GM18499 (cell line): ENCODE data around the gene OXSR1.
"Not testable (repeated sequence)": the region's sequence is repeated elsewhere in the genome, so short reads cannot be mapped to it uniquely, and the experiment has no call there.

Experiments
- ATAC-seq: cut with Tn5 transposase; IDR thresholded peaks from one replicate; pipeline ENCODE4 v1.9.1; 2021; ENCODE audit warnings: moderate number of reproducible peaks; ENCODE audit not compliant: insufficient read depth, unreplicated experiment

OXSR1 gene

DNA sequence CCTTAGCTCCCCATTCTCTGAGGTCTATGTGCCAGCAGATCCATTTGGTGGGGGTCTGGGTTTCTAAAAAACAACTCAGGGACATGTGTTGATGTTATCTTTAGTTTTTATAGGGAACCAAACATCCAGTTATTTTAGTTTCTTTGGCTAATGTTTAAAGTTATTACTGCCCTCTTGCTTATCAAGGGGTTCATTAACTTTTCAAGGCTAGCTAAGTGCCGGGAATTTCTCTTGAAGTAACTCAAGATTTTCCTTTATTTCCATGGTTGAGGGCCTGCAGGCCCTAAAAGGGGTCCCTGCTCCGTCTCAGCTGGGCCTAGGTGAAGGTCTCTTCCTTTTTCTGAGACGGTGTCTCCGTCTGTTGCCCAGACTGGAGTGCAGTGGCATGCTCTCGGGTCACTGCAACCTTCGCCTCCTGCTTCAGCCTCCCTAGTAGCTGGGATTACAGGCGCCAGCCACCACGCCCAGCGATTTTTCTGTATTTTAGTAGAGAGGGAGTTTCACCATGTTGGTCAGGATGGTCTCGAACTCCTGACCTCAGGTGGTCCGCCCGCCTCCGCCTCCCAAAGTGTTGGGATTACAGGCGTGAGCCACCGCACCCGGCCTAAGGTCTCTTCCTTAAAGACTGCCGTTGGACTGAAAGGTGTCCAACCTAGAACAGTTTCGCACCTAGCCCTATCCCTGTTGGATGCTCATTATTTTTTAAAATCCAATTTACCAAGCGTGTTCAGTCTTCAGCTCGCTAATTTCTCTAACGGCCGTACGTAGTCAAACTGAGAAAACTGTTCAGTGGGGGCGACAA, 1.3 kb upstream of the OXSR1 start:
- no peak for ATAC-seq

DNA sequence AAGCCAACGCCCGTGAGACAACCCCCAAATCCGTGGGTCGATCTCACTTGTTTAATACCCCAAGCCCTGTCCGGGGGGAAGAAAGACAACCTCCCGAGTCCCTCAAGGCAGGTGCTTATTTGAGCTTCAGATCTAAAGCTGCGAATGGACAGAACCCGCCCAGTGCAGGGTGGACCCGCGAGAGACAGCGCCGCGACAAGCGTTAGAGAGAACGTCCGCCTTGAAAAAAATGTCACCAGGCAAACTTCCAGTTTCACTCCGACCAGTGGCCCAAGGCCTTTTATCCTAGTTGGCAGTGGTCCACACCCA, 740 bp upstream of the OXSR1 start:
- no peak for ATAC-seq

- no peak for ATAC-seq
These were observed 518 bp downstream of the OXSR1 start for GRCh38 chr3:38165722-38166387.

DNA sequence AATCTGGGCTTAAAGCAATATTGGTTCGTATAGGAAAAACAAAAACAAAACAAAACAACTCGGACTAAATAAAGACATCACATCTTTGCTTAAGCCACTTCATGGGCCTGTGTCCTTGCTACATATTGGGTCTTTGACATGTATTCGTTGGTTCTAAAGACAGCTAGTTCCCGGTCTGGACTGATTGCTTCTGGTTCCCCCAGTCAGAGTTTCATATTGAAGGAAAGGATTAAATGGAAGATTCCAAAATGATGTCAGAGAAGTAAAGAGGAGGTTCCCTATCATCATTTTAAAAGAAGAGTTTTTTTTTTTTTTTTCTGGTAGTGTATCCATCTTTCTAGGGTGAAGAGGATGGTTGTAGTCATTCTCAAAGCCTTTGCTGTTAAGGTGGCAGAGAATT, 2.3 kb downstream of the OXSR1 start:
- ATAC-seq, result no peak

DNA sequence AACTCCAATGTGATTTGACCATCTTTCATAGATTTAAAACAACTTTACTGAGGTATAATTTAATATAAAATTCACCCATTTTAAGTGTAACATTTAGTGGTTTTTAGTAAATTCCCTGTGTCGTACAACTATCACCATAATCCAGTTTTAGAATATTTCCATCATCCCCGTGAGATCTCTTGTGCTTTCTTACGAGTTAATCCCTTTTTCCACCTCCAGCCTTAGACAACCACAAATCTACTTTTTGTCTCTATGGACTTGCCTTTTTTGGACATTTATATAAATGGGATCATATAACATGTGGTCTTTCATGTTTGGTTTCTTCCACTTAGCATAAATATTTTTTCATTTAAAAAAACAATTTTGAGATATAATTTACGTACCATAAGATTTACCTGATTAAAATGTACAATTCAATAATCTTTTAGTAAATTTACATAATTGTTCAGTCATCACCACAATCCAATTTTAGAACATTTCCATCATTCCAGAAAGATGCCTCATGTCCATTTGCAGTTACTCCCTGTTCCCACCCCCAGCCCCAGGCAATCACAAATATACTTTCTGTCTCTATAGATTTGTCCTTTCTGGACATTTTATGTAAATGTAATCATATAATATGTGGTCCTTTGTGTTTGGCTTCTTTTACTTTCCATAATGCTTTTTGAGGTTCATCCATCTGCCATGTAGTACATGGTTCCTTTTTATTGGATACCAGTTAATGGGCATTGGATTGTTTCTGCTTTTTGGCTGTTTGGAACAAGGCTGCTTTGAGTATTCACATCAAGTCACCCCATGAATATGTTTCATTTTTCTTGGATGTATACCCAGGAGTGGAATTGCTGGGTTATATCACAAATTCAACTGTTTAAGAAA, 3.1 kb downstream of the OXSR1 start:
- no peak for ATAC-seq

DNA sequence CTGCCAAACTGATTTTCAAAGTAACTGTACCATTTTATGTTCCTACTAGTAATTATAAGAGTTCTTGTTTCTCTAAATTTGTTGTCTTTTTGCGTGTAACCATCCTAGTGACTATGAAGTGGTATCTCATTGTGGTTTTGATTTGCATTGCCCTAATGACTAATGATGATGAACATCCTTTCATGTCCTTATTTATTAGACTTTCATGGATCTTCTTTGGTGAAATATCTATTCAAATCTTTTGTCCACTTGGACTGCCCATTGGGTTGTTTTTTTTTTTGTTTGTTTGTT, 3.6 kb downstream of the OXSR1 start:
- ATAC-seq, result no peak

GRCh38 chr3:38170722-38171121, 5.4 kb downstream of the OXSR1 start:
- ATAC-seq, result no peak

DNA sequence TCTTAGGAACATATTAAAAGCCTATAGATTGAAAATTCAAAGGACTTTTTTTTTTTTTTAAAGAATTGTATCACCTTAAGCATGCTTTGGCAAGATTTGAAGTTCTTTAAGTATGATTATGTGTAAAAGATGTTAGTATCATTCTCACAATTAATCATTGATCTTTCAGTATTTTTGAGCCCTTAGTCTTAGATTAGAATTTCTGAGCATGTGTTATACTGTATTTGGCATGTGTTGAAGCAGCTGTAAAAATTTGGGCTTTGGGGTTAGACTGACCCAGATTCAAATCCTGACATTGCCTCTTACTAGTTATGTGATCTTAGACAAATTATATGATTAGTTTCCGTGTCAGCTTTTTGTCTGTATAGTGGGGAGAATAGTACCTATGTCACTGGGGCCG, 6.3 kb downstream of the OXSR1 start:
- ATAC-seq, result no peak

GRCh38 chr3:38173834-38174418, 8.6 kb downstream of the OXSR1 start:
- ATAC-seq, result peak; percentile 40

- ATAC-seq, result no peak
These were observed 11.8 kb downstream of the OXSR1 start for GRCh38 chr3:38177181-38177580.

- no peak for ATAC-seq
These were observed 21.4 kb downstream of the OXSR1 start for GRCh38 chr3:38186781-38187180.

GRCh38 chr3:38190481-38190881, 25.1 kb downstream of the OXSR1 start:
- ATAC-seq, result no peak

GRCh38 chr3:38202931-38203330, 37.6 kb downstream of the OXSR1 start:
- not testable (repeated sequence) for ATAC-seq

GRCh38 chr3:38203690-38204089, 38.4 kb downstream of the OXSR1 start:
- ATAC-seq, result no peak

- no peak for ATAC-seq
These were observed 39.5 kb downstream of the OXSR1 start for GRCh38 chr3:38204599-38205471.

- ATAC-seq, result no peak
These were observed 40.1 kb downstream of the OXSR1 start for GRCh38 chr3:38205472-38205805.

DNA sequence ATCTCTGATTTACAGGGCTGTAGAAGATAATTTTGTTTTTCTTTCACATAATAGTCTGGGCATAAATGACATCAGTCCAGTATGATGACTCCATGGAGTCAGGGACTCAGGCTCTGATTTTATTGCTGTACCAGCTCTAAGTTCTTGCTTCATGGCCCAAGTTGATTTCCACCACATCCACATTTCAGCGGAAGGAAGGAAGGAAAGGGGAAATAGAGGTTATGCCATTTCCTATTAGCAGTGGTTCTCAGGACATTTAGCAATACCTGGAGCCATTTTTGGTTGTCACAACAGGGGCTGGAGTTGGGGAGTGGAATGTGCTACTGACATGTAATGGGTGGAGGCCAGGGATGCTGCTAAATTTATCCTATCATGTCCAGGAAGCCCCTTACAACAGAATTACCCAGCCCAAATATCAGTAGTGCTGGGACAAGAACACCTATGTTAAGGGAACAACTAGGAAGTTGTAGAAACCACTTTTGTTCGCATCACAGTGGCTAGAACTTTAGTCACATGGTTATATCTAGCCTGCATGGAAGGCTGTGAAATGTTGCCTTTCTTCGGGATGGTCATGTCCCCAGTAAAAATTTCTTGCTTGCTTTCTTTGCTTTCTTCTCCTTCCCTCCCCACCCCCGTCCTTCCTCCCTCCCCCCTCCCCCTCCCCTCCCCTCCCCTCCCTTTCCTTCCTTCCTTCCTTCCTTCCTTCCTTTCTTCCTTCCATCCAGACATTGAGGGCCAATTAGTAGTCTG, 42.1 kb downstream of the OXSR1 start:
- no peak for ATAC-seq

DNA sequence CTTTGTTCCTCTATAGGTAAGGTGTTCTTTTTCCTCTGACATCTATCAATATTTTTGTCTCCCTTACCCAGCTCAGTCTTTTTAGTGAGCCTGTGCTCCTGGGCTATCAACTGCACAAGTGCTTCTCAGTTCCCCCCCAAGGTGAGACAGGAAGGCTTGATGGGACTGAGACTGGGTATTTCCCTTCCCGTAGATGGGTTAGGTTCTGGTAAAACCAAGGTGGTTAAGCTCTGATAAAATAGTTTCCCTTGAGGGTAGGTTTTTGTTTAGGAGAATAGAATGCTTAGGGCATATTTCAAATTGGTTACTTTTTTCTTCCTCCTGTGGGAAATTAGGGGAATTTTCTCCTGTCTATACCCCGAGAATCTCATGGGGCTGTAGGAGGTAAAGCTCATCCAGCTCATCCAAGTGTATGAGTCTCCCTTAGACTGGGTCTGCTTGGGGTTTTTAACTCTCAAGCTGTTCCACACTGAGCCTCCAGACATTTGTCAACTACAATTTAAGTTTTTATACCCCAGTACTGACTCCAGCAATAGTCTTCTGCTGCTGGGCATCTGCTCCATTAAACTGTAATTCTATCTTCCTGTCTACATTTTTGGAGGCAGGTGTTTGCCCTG, 44.9 kb downstream of the OXSR1 start:
- peak; percentile 69 for ATAC-seq

GRCh38 chr3:38212141-38212540, 46.8 kb downstream of the OXSR1 start:
- ATAC-seq, result no peak
